ENCODE measurements around the gene PARP1. TPM values are rescaled to one million over a fixed set of nuclear protein-coding genes. Genes with fewer than 3 reads are reported as not detected.
A peak's percentile ranks its signal among the peaks of the same experiment; 100 is the strongest.
"Not testable (repeated sequence)": the region's sequence is repeated elsewhere in the genome, so short reads cannot be mapped to it uniquely, and the experiment has no call there.

Gene PARP1
- polyA plus RNA-seq, 1 donor = 133 TPM

GRCh38 chr1:226355016-226355415, 52.9 kb downstream of the PARP1 start:
- DNase-seq = no peak

DNA sequence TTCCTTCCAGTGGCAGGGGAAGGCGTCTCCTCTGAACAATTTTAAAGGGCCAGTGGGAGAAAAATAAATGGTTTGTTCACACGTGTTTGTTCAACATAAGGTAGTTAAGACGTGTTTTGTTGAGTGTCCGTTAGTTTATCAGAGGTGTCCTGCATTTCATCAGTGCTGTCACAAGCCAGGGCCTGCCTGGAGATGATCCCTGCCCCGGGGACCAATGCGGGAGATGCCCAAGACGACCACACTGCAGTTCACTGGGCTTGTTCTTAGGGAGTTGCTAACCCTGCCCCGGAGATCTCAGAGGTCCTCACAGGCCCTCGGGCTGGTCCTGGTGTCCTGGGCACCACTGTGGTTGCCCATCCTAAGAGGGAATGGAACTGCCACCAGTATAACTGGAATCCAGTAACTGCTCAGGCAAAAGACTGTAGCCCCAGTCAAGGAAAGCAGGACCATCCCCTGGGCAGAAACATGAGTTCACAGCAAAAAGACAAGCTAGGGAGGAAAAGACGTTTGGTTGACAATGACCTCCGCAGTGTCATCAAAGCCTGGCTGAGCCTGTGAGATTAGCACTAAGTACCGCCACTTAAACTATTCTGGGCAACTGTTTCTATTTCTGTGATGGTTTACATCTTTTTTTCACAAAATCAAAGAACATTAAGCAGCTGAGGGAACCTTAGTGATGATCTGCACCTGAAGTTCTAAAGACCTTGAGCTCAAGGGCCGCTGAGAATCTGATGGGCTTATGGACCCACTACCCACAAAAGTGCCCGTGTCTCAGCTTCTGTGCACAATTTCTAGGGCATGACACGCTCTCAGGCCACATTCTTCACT, 54.0 kb downstream of the PARP1 start:
- DNase-seq = no peak

GRCh38 chr1:226351709-226352108, 56.2 kb downstream of the PARP1 start:
- no peak for DNase-seq

GRCh38 chr1:226350519-226350865, 57.4 kb downstream of the PARP1 start:
- DNase-seq = no peak

DNA sequence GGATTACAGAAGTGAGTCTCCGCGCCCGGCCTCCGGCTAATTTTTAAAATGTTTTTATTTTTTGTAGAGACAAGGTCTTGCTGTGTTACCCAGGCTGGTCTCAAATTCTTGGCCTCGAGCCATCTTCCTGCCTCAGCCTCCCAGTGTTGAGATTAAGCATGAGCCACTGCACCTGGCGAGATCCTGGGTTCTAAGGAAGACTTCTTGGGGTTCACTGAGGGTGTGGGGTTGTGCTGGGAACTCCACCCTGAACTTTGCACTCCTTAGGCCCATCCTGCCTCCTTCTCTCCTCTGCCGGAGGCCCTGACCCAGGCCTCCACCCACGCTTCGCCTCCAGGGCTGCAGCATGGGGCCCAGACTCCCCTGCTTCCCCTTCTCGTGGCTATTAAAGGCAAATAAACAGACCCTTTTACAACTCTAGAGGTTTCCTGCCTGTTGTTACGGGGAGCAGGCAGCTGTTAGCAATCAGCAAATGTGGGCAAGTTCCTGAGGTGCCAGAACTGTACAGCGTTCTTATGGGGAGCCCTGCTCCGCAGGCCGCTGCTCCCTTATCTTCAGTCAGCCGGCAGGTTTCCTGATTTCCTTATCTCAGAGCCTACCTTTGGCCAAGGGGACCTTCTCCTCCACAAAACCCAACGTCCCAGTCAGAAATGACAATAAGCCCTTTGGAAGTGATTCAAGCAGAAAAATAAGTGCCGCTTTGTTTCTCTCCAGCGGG, 57.9 kb downstream of the PARP1 start:
- DNase-seq = no peak

GRCh38 chr1:226349081-226349480, 58.8 kb downstream of the PARP1 start:
- DNase-seq = no peak

DNA sequence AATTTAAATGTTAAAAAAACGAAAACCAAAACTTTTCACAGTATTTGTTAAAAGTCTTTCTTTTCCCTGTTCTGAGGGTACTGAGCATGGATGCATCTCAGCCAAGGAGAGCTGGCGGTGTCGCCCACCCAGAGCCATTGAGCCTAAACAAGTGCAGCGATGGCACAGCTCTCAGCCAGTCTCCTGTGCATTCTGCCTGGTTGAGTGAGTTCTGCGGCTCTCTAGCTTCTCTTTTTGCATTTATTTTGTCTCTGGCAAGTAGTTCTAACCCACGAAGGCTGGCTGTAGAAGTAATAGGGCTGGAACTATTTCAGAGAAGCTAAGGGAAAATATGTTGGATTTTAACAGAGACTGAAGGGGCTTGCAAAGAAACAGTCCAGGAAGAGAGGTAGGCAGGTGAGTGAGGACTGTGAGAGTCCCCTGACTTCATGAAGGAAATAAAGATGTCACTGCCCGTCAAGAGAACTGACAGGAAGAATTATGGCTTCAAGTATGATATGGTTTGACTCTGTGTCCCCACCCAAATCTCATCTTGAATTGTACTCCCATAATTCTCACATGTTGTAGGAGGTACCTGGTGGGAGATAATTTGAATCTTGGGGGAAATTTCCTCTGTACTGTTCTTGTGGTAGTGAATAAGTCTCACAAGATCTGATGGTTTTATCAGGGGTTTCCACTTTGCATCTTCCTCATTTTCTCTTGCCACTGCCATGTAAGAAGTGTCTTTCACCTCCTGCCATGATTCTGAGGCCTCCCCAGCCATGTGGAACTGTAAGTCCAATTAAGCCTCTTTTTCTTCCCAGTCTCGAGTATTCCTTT, 63.2 kb downstream of the PARP1 start:
- DNase-seq = no peak

DNA sequence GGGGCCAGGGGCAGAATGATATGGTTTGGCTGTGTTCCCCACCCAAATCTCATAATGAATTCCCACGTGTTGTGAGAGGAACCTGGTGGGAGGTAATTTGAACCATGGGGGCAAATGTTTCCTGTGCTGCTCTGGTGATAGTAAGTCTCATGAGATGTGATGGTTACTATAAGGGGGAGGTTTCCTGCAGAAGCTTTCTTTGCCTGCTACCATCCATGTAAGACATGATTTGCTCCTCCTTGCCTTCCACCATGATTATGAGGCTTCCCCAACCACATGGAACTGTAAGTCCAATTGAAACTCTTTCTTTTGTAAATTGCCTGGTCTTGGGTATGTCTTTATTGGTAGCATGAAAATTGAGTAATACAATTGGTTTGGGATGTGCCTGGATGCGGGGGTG, 65.2 kb downstream of the PARP1 start:
- DNase-seq = no peak

- DNase-seq = not testable (repeated sequence)
Measured at GRCh38 chr1:226340111-226340510, 67.8 kb downstream of the PARP1 start.

GRCh38 chr1:226337276-226337875, 70.5 kb downstream of the PARP1 start:
- DNase-seq = no peak

- no peak for DNase-seq
Measured at GRCh38 chr1:226335661-226336060, 72.2 kb downstream of the PARP1 start.

DNA sequence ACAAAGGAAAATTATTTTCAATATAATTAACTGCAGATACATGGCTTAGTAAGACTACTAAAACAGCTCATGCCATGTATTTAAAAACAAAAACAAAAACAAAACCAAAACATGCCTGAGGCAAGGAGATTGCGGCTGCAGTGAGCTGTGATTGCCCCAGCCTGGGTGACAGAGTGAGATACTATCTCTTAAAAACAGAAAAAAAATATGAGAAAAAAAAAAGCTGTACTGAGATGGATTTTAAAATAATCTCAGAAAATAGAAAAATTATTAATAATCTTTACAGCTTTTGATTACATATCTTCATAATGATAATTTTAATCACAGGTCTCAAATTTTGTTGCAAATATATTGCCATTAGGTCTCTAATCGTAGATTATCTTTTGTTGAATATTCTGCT, 74.9 kb downstream of the PARP1 start:
- no peak for DNase-seq

GRCh38 chr1:226329237-226329636, 78.7 kb downstream of the PARP1 start:
- no peak for DNase-seq

DNA sequence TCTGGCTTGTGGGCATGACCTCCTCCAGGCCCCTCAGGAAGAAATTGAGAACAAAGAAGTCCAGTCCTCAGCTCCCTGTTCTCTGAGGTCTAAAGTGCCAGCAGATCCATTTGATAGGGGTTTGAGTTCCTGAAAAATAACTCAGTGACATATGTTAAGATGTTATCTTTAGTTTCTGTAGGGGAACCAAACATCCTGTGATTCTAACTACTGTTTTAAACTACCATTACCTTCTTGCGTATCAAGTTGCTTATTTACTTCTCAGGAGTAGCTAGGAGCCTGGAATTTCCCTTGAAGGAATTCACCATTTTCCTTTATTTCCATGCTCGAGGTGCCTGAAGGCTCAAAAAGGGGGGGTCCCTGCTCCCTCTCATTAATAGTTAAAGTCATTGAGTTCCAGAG, 80.1 kb downstream of the PARP1 start:
- peak; percentile 14 for DNase-seq

DNA sequence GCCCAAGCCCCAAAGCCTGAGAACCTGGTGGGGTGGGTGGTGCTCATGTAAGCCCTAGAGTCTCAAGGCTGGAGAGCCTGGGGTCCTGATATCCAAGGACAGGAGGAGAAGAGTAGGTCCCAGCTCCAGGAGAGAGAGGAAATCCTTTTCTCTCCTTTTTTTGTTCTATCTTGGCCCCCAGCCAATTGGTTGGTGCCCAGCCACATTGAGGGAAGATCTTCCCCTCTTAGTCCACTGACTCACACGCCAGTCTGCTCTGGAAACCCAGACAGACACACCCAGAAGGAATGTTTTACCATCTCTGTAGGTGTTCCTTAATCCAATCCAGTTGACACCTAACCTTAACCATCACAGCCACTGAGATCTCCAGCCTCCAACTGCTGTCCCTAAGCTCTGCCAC, 82.7 kb downstream of the PARP1 start:
- no peak for DNase-seq

GRCh38 chr1:226324479-226324878, 83.4 kb downstream of the PARP1 start:
- no peak for DNase-seq

GRCh38 chr1:226322986-226323385, 84.9 kb downstream of the PARP1 start:
- no peak for DNase-seq

DNA sequence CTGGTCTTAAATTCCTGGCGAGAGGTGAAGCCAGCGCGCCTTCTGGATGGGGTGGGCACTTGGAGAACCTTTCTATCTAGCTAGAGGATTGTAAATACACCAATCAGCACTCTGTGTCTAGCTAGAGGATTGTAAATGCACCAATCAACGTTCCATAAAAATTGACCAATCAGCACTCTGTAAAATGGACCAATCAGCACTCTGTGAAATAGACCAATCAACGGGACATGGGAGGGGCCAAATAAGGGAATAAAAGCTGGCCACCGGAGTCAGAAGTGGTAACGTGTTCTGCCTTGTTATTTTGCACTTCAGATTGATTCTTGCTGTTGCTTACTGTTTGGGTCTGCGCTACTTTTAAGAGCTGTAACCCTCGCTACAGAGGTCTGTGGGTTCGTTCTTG, 87.0 kb downstream of the PARP1 start:
- DNase-seq = no peak

- DNase-seq = no peak
Measured at GRCh38 chr1:226318471-226318870, 89.4 kb downstream of the PARP1 start.

GRCh38 chr1:226314055-226314454, 93.8 kb downstream of the PARP1 start:
- DNase-seq = no peak

GRCh38 chr1:226312065-226312464, 95.8 kb downstream of the PARP1 start:
- DNase-seq = no peak

DNA sequence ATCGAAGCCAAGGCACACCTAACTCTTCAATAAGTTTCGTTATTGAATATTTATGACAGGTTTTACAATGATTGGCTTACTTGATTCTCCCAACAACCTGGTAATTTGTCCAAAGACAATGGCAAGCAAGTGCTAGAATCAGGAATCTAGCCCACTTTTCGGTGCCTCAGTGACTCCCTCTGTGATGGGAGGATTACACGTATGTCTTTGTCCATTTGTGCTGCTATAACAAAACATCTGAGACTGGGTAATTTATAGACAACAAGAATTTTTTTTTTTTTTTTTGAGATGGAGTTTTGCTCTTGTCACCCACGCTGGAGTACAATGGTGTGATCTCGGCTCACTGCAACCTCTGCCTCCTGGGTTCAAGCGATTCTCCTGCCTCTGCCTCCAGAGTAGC, 96.5 kb downstream of the PARP1 start:
- no peak for DNase-seq

All from left kidney (tissue), 2 donors.